GM04503 (cell line): ENCODE results near the gene CXCL12.
A peak's percentile ranks its signal among the peaks of the same experiment; 100 is the strongest.

Source experiments
- DNase-seq: peaks from one replicate; pipeline ENCODE4 v3.0.0-alpha.2; 2012; ENCODE audit warnings: low read depth

The CXCL12 gene

DNA sequence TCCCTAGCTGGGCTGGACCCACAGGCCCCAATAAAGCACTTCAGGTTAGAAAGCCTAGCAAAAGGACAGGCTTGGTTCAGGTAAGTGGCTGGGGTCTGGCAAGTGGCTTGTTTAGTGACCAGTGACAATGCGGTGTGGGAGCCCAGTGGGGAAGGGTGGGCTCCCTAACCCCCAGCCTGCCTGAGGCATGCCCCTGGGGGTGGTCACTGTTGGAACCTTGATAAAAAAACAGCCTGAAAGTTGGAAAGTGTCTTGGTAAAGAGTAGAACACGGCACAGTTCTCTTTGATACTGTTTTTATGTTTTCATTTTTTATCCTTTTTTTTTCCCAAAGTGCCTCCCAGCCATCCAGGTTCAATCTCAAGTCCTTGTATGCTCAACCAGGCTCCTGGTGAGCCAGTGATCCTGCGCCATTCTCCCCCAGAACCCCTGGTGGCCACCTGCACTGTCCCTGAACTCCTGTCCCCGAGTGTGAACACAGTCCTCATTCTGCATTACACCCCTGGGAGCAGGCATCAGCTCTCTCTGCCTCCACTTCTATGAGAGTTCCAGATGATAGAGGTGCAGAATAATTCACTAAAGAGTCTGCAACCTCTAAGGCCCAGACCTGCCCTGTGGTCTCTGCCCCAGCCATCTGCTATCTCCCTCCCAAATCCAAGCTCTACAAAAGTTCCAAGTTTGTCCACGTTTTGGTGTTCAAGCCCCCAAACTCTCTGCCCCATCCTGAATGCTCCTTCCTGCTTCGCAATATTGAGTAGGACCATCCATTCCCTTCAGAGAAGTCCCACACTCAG is 15.0 kb upstream of the CXCL12 start:
- no peak for DNase-seq

DNA sequence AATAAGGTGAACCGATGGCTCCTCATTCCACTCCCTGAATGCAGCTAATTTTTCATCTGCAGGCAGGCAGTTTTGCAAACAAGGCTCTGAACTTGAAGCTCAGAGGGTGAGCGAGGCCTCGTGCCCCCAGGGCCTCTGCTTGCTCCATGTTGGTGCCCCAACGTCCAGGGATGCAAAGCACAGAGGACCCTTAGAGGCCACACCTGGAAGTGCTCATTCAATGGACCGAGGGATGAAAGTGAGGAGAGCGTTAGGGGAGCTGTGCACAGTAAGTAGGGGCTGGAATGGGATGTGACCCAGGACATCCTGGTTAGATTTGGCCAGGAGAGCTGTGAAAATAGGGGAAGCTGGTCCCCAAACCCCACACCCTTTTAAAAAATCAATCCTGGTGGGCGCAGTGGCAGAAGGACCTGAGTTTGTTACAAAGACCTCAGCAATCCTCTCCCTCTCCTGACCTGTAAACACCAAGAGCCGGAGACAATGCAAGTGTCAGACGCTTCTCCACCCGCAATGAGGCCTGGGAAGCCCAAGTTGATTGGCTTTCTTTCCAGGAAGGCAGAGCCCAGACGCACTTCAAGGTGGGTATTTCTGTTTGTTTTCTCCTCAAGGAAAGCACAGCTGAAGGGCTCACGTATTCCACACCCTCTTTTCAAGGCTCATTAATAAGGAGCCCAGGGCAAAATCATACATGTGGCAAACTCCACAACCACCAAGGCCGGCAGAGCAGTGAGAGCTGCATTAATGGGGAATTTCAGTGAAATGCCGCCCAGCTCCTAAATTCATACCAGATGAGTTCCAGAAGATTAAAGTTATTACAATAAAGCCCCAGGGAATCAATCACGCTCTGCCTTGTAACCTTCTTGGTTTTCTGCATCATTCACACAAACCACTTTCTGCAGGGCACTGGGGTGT is 14.1 kb upstream of the CXCL12 start:
- DNase-seq: peak; percentile 30

DNA sequence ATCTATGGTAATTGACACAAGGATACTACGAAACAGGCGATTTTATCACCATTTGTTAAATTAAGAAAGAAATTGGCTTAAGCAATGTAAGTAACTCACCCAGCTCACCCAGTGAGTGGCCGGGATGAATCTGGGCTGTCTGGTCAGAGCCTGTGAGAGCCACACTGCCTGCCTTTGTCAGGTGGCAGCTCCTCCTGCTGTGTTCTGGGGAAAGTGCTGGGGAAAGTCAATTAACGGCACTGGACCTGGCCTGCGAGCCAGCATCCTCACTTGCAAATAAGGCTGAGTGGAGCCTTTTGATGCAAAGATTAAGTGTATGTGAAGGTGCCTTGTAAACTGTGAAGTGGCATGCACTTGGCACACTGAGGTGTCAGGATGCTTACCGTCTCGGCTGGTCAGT is 13.4 kb upstream of the CXCL12 start:
- no peak for DNase-seq

DNA sequence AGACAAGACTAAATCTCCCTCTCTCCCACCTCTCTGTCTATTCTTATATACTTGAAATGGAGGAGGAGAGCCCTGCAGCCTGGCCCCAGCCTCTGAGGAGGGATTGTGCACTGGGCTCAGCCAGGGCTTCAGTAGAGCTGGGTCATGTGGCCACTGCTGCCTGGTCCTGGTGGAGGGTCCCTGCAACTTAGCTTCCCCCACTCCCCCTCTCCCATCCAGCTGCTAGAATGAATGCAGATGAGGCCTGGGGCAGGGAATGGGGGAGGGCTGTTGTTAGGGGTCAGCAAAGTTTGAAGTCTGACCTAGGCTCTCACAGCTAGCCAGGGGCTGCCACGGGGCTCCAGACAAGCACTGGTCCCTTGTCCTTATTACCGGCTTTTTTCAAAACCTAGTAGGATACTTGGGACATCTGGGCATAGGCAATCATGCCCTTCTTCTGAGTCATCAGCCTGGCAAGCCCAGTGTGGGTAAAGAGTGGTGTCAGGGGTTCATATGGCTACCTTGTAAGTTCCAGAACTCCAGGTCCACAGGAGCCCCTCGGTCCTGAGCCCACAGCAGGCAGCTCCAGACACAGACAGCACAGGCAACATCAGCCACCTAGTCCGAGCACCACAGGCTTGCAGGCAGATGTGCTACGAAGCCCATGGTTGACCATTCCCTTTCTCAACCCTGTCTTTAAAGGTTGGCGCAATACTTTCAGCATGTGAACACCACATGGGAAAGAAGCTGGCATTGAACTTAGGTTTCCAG is 12.8 kb upstream of the CXCL12 start:
- DNase-seq: no peak

DNA sequence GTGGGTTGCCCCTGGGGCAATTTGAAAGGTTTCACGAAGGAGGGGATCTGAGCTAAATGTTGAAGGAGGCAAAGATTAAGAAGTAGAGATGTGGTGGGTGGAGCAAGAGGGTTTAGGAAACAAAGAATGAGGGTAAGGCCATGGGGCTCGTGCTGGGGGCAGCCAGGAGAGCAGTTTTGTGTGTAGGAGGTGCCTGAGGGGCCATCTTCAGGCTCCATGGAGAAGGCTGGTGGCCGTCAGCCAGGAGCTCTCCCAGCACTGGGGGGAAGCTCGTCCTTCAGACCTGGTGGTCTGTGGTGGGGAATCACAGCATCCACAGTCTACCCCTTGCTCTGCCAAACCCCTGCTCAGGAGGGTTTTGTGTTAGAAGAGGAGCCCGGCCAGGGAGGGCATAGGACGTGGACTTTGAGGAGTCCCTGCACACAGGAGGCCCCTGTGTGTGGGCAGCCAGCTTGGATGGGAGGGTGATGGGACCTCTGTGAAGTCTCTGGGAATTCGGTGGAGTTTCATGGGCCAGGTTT is 11.8 kb upstream of the CXCL12 start:
- DNase-seq: no peak

DNA sequence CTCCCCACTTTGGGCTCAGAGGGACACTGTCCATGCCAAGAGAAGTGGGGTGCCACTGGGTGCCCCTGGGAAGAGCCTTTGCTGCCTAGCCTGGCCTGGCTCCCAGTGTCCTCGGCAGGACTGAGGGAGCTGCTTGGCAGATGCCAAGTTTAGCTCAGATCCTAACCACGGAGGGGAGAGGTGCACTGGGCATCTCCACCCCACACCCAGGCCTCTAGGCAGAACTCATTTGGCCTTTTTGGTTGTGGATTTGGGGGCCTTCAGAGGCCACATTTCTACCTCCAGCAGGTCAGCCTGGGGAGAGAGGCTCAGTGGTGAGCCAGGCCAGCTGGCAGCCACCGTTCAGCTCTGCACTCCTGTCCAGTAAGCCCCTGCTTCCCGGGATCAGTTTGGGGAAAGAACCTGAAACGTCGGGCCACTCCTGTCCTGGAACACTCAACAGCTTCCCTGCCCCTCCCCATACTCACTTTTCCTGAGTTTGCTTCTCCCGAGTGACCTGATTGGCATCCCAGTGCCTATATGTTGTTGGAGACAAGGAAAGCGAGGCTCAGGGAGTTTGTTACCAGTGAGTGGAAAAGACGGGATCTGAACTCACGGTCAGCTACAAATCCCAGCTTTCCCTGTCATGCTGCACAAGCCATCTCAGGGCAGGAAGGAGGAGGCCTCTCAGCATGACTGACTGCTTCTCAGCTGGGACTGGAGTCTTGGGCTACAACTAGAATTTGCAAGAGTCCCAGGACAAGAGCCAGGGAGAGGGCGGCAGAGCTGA is 11.2 kb upstream of the CXCL12 start:
- DNase-seq: no peak

DNA sequence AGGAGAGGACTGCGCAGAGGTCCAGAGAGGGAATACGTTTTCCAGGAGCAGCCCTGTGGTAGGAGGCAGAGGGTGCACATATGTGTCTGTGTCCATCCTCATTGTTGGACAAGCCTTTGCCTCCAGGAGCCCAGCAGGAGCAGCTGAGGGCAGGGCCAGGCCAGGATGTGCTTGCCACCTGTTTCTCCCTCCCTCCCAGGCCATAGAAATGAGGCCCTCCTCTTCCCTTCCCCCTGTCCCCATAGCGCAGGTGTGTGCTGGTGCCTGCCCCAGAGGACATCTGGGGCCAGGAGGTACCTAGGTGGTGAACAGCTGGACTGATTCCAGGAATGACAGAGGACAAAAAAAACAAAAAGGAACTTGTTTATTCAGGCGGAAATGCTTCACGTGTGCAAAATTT is 10.5 kb upstream of the CXCL12 start:
- no peak for DNase-seq

DNA sequence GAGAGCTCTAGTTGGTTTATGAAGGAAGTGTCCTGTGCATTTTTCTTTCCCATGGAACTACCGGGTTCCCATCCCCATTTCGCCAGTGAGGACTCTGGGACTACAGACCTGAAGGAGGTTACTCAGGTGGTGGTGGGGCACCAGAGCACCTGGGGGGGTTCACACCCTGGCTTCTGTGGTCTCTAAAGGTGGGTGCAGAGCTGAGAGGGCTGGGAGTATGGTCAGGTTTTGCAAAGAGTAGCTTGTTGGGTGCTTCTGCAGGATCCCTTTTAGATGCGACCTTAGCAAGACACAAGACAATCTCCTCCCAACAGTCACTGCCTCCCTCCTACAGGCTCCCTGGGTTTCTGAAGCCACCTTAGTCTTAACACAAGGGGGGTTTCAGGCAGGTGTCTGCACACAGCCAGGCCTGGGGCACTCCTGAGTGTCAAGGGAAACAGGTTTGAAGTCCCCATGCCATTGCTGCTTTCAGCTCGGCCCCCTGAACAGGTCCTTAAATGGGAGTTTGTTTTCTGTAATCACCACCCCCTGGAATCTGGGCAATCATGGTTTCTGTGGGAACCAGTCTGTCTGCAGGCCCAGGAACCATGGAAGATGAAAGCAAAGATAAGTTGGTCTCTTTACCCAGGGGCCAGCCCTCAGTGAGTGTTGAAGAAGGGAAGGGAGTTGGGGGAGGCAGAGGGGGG is 9.9 kb upstream of the CXCL12 start:
- no peak for DNase-seq

DNA sequence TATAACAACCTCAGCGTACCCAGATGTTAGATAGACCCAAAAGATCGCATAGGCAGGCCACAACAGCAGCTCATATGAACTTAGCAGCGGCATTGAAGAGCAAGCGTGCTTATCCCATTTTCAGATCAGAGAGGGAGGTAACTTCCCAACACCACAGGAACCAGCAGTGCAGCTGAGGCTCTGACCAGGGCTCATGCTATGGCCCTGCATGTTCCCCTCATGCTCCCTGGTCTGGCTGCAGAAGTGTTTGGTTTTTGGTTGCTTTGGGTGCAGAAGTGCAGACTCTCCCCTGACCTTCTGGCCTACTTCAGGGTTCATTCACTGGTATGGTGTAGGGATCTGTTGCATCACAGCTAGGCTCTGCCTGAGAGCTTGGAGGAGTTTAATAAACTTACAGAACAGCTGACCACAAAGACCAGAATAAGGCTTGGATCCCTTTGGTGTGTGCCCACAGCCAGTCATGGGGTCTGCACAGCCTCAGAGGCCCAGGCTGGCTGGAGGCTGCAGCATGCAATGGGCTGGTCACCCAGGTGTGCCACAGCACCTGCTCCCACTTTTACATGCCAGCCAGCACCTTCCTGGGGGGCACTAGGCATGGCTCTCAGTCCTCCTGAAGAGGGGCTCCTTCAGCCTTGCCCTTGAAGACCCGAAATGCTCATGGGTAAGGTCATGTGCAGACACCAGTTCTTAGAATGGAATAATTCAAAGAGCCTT is 9.1 kb upstream of the CXCL12 start:
- no peak for DNase-seq

DNA sequence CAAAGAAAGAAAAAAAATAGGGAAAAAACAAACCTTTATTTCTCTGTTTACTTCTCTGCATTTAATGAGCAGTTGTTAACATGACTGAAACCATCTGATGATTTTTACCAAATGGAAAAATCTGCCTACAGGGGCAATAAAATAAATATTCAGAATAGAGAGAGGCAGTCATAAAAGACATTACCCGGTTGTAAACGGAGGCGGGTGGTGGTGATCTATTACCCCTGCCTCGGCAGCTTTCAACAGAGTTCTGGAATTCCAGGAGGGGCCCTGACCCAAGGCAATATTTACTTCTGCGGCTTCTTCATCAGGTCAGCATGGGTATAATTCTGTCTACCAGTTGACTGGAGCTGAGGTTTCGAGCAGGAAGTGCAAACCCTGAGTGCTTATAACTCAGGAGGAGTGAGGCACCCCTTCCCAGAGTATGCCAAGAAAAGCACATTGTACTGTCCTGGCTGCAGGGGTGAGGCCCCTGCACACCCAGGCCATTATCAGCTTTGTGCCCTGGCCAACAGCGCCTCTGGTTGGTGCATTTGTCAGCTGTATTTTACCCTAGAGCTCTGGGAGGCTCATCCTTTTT is 8.2 kb upstream of the CXCL12 start:
- DNase-seq: no peak

DNA sequence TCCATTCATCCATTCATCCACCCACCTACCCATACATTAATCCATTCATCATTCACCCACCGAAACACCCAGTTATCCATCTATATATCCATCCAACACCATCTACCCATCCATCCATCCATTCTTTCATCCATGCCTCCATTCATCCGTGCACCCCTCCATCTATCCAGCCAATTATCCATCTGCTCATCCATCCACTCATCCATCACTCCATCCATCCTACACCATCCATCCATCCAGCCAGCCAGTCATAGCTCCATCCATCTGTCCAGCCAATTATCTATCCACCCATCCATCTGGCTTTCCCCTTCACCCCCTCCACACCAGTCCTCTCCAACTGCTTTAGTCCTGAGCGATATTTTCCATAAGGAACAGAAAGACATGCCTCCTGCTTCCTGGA is 7.5 kb upstream of the CXCL12 start:
- no peak for DNase-seq

DNA sequence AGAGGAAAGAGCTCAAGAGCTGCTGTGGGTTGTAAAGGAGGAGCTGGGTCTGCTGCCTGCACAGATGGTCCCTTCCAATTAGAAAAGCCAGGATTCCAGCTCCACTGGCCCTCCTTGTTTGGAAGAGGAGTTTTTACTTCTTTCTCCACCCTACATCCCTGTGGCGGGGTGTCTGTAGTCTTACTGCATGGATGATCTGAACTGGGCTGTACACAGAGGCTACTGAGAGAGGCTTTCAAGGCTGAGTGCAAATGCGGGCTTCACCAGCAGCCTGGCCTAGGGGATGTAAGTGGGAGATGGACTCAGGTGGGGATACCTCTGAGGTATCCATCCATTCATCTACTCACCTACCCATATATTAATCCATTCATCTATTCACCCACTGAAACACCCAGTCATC is 7.1 kb upstream of the CXCL12 start:
- no peak for DNase-seq

DNA sequence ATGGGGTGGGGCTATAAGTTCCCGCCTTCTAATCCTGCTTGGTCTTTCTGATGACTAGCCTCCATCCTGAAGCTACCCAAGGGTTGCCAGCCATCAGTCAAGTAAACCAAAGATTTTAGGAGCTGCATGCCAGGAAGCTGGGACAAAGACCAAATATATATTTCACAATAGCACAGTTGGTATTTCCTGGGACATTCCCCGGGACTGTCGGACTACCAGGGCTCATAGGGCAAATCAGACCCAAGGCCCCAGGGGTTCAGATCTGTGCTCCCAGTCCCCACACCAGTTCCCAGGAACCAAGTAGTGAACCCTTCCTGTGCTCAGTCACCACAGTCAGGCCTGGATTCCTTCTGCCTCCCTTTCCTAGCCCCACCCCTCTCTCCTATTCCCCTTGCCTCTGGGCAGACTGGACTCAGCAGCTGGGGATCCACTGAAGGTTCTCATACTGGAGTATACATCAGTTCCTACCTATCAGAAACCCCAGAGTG is 5.7 kb upstream of the CXCL12 start:
- peak; percentile 27 for DNase-seq

DNA sequence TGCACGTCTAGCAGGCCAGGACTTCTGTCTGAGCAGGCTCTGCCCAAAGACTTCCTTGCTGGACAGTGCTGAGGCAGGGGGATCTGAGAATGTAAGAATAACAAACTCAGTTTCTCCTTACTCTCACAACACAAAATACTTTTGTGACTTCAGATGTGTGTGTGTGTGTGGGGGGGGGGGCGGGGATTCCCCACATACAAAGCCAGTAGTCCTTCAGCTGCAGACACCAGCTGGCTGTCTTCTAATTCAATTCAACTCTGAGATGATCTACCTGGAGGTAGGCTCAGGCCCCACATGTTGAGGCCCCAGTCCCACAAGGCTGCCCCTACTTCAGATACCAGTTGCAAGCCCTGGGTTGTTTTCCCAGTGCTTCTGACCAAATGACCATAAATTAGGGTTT is 4.7 kb upstream of the CXCL12 start:
- DNase-seq: no peak

DNA sequence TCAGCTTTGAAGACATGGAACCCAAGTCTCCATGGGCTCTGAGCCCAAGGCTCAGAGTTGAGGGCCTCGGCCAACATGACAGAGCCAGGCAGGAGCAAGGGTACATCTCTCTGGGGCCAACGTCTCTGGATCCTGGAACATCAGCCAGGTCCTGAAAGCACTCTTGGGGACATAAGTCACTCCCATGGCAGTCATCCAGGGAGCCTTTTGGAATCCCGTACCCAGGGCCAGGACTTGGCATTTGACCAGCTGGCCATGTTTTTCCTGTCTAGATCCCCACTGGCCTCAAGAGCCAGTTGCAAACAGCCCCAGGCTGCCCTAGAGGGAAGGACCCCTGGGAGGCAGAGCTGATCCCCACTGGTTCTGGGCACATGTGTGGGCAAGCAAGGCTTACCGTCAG is 4.3 kb upstream of the CXCL12 start:
- no peak for DNase-seq

DNA sequence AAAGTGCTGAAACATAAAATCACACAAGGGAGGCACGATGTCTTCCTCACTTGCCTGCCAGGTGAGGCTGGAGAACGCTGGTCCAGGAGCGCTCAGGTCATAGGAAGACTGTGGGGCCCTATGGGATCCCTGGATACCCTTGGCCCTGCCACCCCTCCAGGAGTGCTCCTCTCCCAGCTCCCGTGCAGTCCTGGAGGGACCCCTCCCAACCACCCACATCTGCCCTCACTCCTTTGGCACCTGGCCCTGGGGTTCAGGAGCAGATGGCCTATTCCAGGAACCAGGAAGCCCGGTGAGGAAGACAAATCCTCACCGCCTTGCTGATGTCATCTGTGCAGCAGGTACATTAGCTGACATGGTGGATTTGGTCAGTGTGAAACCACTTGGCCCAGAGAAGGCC is 3.7 kb upstream of the CXCL12 start:
- DNase-seq: no peak

DNA sequence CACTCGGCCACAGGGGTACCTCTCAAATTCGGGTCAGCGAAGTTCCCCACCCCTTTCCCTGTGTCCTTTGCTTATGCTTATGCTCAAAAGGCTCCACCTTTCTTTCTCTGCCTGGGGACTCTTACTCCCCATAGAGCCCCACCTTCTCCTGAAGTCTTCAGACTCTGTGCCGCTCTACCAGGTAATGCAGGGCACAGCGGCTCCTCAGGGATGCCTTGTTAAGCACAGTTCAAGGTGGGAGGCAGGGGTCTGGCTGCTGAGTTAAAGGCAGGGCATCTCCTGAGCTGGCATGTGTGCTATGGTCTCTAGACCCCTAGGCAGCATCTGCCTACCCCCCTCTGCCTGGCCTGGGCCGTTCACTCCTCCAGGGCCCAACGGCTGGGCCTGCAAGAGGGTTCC is 3.0 kb upstream of the CXCL12 start:
- no peak for DNase-seq

DNA sequence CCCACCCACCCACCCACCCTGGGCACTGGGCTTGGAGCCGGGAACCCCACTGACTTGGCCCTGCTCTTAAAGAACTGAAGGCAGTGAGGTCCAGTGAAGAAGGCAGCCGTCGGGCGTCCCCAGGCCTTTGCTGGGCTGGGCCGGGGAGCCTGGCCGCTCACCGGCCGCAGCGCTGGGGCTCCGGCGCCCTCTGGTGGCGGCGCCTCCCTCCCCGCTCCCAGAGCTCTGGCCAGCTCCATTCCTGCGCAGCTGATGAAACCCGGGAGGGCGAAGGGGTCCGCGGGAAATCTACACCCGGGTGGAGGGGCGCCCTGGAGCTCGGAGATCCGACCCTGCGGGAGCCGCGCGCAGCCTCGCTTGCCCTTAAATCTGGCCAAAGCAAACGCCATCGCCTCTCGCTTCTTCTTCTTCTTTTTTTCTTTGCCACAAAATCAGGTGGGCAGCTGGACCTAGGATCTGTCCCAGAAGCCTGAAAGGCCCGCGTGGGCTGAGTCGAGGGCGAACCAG is 1.7 kb upstream of the CXCL12 start:
- DNase-seq: no peak

DNA sequence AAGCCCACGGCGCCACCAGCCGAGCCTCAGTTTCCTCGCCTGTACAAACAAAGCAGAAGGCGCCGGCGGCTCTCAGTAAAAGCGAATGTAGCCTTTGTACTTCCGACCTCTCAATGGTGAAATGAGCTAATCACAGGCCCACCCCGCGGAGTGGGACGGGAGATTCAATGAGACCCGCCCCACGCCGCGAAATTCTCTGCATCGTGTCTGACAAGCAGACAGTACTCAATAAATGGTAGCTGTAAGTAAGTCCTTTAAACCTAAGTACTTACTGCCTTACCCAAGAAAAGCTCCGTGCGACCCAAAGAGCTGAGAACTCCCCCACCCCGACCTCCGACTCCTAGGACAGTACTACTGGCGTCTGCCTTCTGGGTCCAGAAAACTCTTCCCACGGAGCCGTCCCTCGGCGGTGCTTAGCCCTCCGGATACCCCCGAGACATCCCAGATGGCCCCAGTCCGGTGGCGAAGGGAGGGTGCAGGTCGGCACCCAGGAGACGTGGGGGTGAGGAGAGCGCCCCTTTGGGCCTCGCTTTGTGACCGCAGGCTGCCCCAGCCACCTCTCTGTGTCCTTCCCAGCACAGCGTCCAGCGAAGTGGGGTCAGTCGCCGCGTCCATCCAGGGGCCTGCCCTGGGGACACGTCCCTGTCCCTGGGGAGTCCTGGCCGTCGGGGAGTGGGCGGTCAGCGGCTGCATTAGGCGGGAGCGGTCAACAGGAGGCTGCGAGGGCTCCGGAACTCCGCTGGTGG is 972 bp upstream of the CXCL12 start:
- DNase-seq: no peak
